GM12864 (cell line): ENCODE results near the gene STOX1.
"Not testable (repeated sequence)": the region's sequence is repeated elsewhere in the genome, so short reads cannot be mapped to it uniquely, and the experiment has no call there.

ENCODE experiments used
- DNase-seq: peaks from one replicate; pipeline ENCODE4 v3.0.0-alpha.2; 2011; ENCODE audit warnings: low read depth
- H3K4me3 ChIP-seq: 2 replicates; pipeline ENCODE4 v1.5.1; 2011; ENCODE audit warnings: mild to moderate bottlenecking, low read depth, low read length, control low read depth
- CTCF ChIP-seq: IDR thresholded peaks from 2 replicates; pipeline ENCODE4 v1.5.1; 2011; ENCODE audit warnings: low read depth, mild to moderate bottlenecking, moderate library complexity, low read length, control low read depth, inconsistent platforms; ENCODE audit errors: missing control alignments

Gene STOX1

GRCh38 chr10:68901105-68901927 lies 74.0 kb downstream of the STOX1 start, which contains the start of gene DDX50:
TSS of gene DDX50 (plus strand) at chr10:68901315. CDS start at chr10:68901385, 70 bp downstream.
- H3K4me3 ChIP-seq: peak within 1 kb of the TSS; percentile 84
- DNase-seq: peak; percentile 99
- TF ChIP-seq CTCF: no peak

GRCh38 chr10:68902382-68902781 lies 75.1 kb downstream of the STOX1 start:
- no peak for DNase-seq
- H3K4me3 ChIP-seq: peak overlapping the region; percentile 84
- TF ChIP-seq CTCF: no peak

GRCh38 chr10:68924593-68924992 lies 97.3 kb downstream of the STOX1 start:
- no peak overlapping the region for H3K4me3 ChIP-seq
- no peak for TF ChIP-seq CTCF
- DNase-seq: no peak

GRCh38 chr10:68925489-68925888 lies 98.2 kb downstream of the STOX1 start:
- no peak for TF ChIP-seq CTCF
- no peak for DNase-seq
- no peak overlapping the region for H3K4me3 ChIP-seq

- H3K4me3 ChIP-seq, DNase-seq: not testable (repeated sequence)
Observed at GRCh38 chr10:68929157-68929556, 101.8 kb downstream of the STOX1 start.

- not testable (repeated sequence) for DNase-seq, H3K4me3 ChIP-seq
Observed at GRCh38 chr10:68929888-68930287, 102.6 kb downstream of the STOX1 start.

- H3K4me3 ChIP-seq, DNase-seq: not testable (repeated sequence)
Observed at GRCh38 chr10:68932860-68933259, 105.5 kb downstream of the STOX1 start.

GRCh38 chr10:68934994-68935393 lies 107.7 kb downstream of the STOX1 start:
- no peak overlapping the region for H3K4me3 ChIP-seq
- no peak for TF ChIP-seq CTCF
- DNase-seq: no peak
